Right atrium auricular region (tissue), 2 donors: ENCODE results near the gene SERBP1. TPM values are rescaled to one million over a fixed set of nuclear protein-coding genes. Genes with fewer than 3 reads are reported as not detected.
"Not testable (repeated sequence)": the region's sequence is repeated elsewhere in the genome, so short reads cannot be mapped to it uniquely, and the experiment has no call there.

Source experiments
- DNase-seq: peaks from one replicate; pipeline ENCODE4 v3.0.0-alpha.2; 2019; ENCODE audit warnings: low spot score
- H3K27ac ChIP-seq, 2 donors: fragments of 200-600 bp; sonication (generic); 1 replicate in 1 of 2; 2 replicates in 1 of 2; pipeline ENCODE4 v1.5.1; 2016 to 2019
- H3K27me3 ChIP-seq, 2 donors: fragments of 200-600 bp; sonication (generic); one replicate each; pipeline versions ENCODE4 v1.5.1 to v1.6.0; 2017 to 2019
- H3K36me3 ChIP-seq: fragments of 200-600 bp; sonication (generic); one replicate; pipeline ENCODE4 v1.5.1; 2016
- H3K4me1 ChIP-seq, 2 donors: fragments of 200-600 bp; sonication (generic); one replicate each; pipeline versions ENCODE4 v1.5.1 to v1.6.0; 2017 to 2019
- H3K4me3 ChIP-seq, 2 donors: fragments of 200-600 bp; sonication (generic); 1 replicate in 1 of 2; 2 replicates in 1 of 2; pipeline ENCODE4 v1.5.1; 2017 to 2019; ENCODE audit warnings: mild to moderate bottlenecking in 1 of 2, moderate library complexity in 1 of 2
- H3K9me3 ChIP-seq, 2 donors: fragments of 200-600 bp; sonication (generic); one replicate each; pipeline ENCODE4 v1.5.1; 2019
- total RNA-seq, 2 donors: library from RNA; depleted of rRNA; stranded (reverse); fragments of >200 nt; gene quantifications; one replicate each; pipeline ENCODE4 v1.1.0, GENCODE V29; 2016
- TF ChIP-seq, protein P1 (sequence below), 2 donors: fragments of 200-600 bp; sonication (generic); IDR thresholded peaks; one replicate each; pipeline ENCODE4 v1.5.1; 2019; ENCODE audit warnings: antibody characterized with exemption in 2 of 2

SERBP1 gene
- total RNA-seq, 2 donors from 2014 or later, result 130 to 144 TPM

DNA sequence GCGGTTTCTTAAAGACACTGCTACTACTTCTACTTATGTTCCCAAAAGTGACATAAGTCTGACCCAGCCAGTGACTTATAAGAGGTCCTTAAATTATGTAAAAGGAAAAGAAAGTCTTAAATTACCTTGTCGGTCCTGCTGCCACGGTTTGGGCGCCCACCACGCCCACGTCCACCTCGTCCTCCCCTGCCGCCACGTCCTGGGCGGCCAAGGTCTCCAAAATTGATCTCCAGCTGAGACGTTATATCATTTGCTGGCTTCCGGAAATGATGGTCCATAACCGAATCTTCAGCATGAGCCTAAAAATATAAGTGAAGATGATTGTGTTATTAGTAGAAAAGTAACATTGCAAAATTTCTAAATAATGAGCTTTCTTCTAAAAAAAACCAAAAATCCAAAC, 15.2 kb downstream of the SERBP1 start:
- Histone ChIP-seq H3K27me3 (no peaks in the 10 kb centered on the region), H3K36me3 (peaks cover 91% of the 10 kb centered on the region), H3K27ac (no peak overlapping the region), H3K4me1 (no peaks in the 10 kb centered on the region), H3K9me3 (no peaks in the 10 kb centered on the region), H3K4me3 (no peak overlapping the region)
- DNase-seq, result no peak
- TF ChIP-seq, protein P1, sequence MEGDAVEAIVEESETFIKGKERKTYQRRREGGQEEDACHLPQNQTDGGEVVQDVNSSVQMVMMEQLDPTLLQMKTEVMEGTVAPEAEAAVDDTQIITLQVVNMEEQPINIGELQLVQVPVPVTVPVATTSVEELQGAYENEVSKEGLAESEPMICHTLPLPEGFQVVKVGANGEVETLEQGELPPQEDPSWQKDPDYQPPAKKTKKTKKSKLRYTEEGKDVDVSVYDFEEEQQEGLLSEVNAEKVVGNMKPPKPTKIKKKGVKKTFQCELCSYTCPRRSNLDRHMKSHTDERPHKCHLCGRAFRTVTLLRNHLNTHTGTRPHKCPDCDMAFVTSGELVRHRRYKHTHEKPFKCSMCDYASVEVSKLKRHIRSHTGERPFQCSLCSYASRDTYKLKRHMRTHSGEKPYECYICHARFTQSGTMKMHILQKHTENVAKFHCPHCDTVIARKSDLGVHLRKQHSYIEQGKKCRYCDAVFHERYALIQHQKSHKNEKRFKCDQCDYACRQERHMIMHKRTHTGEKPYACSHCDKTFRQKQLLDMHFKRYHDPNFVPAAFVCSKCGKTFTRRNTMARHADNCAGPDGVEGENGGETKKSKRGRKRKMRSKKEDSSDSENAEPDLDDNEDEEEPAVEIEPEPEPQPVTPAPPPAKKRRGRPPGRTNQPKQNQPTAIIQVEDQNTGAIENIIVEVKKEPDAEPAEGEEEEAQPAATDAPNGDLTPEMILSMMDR (IDR thresholded peaks at IDR 0.05), result no peak

DNA sequence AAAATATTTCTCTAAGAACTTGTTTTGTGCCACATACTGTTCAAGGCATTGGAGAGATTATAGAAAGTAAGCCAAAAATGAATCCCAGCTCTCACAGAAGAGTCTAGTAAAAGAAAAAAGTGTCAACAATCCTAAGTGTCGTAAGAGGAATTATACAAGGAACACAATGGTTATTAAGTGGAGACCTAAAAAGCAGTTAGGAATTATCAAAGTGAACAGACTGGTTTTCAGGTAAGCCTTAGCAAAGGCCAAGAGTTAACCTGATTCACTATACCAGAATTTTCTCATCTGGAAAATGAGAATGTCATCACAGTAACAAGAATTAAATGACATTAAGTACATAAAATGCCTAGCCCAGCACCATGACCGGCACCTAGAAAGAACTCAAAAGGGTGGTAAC, 15.6 kb downstream of the SERBP1 start:
- no peaks in the 10 kb centered on the region for H3K4me1 ChIP-seq
- H3K36me3 ChIP-seq, result peaks cover 86% of the 10 kb centered on the region
- no peaks in the 10 kb centered on the region for H3K27me3 ChIP-seq
- H3K4me3 ChIP-seq, result no peak overlapping the region
- TF ChIP-seq, protein P1 (IDR thresholded peaks at IDR 0.05), result no peak
- no peak overlapping the region for H3K27ac ChIP-seq
- DNase-seq, result no peak
- H3K9me3 ChIP-seq, result no peaks in the 10 kb centered on the region

DNA sequence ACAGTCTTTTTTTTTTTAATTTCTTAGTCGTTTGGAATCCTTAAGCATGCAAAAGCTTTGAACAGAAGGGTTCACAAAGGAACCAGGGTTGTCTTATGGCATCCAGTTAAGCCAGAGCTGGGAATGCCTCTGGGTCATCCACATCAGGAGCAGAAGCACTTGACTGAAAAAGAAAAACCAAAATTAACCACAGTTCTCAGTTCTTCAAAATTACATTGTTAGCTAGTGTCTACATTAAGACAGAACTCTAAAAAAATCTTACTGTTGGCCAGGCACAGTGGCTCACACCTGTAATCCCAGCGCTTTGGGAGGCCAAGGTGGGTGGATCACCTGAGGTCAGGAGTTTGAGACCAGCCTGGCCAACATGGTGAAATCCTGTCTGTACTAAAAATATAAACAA, 17.1 kb downstream of the SERBP1 start:
- not testable (repeated sequence) for H3K4me1 ChIP-seq, H3K27me3 ChIP-seq, H3K4me3 ChIP-seq, H3K9me3 ChIP-seq, DNase-seq, H3K27ac ChIP-seq
- H3K36me3 ChIP-seq, result peaks cover 71% of the 10 kb centered on the region

DNA sequence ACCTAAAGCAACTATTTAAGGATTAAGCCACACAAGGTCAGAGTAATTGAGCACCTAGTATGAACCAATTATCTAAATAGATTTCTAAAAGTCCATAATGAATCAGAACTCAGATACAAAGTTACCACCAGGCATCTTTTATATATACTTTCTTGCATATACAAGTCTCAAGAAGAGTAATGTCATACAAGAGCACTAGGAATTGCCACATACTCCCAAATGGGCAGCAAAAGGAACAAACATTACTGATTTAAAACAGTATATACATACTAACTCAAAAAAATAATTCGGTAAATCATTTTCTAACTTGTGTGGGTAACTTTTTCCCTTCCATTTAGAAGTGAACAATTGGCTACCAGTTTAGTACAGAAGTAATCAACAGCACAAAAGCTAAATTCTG, 22.1 kb downstream of the SERBP1 start:
- H3K36me3 ChIP-seq, result peaks cover 22% of the 10 kb centered on the region

DNA sequence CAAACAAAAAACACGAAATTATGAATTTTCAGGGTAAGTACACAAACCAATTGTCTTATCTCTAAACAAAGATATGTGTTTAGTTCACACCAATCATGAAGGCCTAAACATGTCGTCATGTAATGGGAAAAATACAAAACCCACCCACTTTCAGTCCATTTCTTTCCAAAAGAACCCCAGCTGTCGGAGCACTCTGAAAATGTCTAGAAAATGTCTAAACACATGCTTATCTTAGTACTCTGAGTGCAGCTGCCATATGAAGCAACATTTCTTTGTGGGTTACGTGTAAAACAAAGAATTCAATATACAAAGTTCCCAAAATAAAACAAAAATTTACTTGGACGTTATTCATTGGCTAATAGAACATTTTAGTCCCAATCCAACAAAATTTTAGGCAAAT, 22.7 kb downstream of the SERBP1 start:
- Histone ChIP-seq H3K27ac (no peak overlapping the region), H3K4me1 (peaks cover 0 to 3% of the 10 kb centered on the region in 2 donors), H3K36me3 (peaks cover 18% of the 10 kb centered on the region), H3K4me3 (no peak overlapping the region), H3K9me3 (no peaks in the 10 kb centered on the region), H3K27me3 (no peaks in the 10 kb centered on the region)
- TF ChIP-seq, protein P1 (IDR thresholded peaks at IDR 0.05), result no peak
- DNase-seq, result no peak

More for the DNA sequence above, 22.1 kb downstream of the SERBP1 start:
- TF ChIP-seq, protein P1 (IDR thresholded peaks at IDR 0.05), result no peak
- no peak overlapping the region for H3K4me3 ChIP-seq
- H3K9me3 ChIP-seq, result no peaks in the 10 kb centered on the region
- H3K27me3 ChIP-seq, result no peaks in the 10 kb centered on the region
- no peak for DNase-seq
- H3K4me1 ChIP-seq, result peaks cover 0 to 3% of the 10 kb centered on the region in 2 donors
- peak overlapping the region in 1 of 2 donors; percentile 16 for H3K27ac ChIP-seq

DNA sequence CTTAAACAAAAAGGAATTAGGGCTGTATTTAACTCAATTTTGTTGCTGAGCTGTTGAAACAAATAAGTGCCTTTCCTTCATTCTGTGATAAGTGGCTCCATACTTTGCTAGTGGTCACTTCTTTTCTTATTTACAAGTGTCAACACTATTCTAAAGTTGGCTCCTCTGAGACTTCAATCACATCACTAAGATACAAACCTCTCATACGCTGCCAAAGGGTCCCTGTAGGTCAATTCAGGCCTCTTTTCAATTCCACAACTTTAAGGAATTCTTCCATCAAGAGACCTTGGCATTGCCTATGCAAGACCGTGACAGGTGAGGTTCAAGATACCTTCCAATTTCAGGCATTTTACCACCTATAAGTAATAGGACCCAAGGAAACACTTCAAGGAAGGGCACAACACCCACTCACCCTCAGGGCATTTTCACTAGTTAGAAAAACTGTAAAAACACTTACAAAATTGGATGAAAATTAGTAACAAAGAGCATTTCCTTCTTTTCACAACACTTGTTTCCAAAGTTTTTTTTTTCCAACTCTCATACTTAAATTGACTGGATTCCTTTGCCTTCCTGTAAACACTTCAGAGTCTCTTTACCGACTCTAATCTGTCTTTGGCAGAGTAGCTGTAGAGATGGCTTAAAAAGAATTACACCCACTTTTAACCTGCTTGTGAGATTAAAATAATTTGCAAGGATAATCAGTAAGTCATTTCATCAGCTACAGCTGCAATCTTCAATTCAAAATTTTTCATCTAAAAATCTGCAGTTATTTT, 24.5 kb downstream of the SERBP1 start:
- DNase-seq, result no peak
- Histone ChIP-seq H3K9me3 (no peaks in the 10 kb centered on the region), H3K27ac (no peak overlapping the region), H3K4me3 (no peak overlapping the region), H3K36me3 (no peaks in the 10 kb centered on the region), H3K27me3 (no peaks in the 10 kb centered on the region), H3K4me1 (peaks cover 0 to 3% of the 10 kb centered on the region in 2 donors)
- TF ChIP-seq, protein P1 (IDR thresholded peaks at IDR 0.05), result no peak
